SW 1271 (cell line): ENCODE results near the gene ACER3.

Experiments used
- DNase-seq, 2 experiments: peaks; one replicate each; lab custom pipeline; 2025; lab: John Stamatoyannopoulos, UW

Gene ACER3

DNA sequence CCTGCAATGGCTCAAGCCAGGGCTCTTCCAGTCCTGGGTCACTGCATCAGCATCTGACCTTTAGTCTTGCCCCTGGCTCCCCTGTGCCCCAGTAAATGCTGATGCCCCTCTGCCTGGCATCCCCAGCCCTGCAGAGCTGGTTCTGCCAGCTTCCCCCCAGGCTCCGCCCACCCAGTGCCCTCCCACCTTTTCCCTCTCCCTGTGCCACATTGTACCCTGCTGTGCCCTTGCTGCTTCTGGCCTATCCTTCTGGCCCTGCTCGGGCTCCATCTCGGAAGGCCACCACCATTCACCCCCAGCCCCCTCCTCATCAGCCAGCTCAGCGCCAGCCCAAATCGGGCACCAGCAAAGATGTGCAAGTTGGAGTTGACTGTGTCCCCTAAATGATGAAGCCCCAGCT is 213.5 kb downstream of the ACER3 start:
- DNase-seq = no peak

DNA sequence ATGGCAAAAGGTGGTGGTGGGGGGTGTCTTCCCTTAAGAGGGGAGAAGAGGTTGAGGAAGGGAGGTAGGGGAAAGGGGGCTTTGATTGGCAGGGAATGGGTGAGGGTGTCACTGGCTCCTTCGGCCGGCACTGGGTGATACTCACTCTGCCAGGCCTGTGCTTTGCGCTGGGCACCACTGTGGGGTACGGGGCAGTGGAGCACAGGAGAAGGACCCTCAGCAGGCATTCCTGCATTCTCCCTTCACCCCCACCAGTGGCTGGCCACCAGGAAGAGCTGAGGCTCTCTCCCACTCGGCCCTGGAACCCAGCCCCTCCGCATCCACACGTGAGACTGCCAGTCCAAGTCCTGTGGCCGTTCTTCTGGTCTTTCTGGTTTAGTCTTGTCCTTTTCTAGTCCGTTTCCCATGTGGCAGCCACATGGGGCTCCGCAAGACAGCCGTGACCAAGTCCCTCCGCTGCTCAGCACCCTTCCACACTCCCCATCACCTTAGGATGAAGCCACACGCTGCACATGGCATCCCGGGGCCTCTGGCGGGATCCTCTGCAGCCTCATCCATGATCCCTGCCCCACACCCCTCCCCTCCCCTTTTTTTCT is 214.0 kb downstream of the ACER3 start:
- no peak for DNase-seq

DNA sequence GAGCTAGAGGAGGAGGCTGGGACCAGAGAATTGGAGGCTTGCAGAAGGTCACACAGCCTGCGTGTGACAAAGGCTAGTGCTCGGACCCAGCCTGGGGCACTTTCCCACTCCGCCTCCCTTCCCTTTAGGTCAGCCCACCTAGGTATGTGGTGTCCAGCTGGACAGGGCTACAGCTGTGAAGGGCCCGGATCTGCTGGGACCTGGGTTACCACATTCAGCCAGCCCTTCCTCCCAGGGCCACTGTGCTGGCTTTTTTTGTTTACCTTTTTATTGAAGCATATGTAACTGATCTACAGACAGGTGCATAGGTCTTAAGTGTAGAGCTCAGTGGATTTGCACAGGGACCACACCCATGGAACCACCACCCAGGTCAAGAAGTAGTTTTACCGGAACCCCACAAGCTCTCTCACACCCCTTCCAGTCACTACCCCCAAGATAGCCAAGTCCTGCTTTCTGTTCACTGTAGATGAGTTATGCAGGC is 214.7 kb downstream of the ACER3 start:
- DNase-seq = no peak
